Dendritic cell treated with granulocyte-macrophage colony-stimulating factor and Interleukin-4, amounts not matched to agents 40 ng/mL and 50 ng/mL, for 4 days (primary cell): Measurements from ENCODE around the gene ABHD4.
A peak's percentile ranks its signal among the peaks of the same experiment; 100 is the strongest.

Source experiments
- H3K27ac Mint-ChIP-seq: one replicate; pipeline ENCODE4 v1.8.0; 2022; ENCODE audit warnings: mild to moderate bottlenecking, mixed read lengths
- H3K27me3 Mint-ChIP-seq: one replicate; pipeline ENCODE4 v1.8.0; 2022; ENCODE audit warnings: mild to moderate bottlenecking, mixed read lengths
- H3K36me3 Mint-ChIP-seq: one replicate; pipeline ENCODE4 v1.8.0; 2022; ENCODE audit warnings: low read depth, mixed read lengths
- H3K4me1 Mint-ChIP-seq: one replicate; pipeline ENCODE4 v1.8.0; 2022; ENCODE audit warnings: low read depth, mixed read lengths
- H3K4me3 Mint-ChIP-seq: one replicate; pipeline ENCODE4 v1.8.0; 2022; ENCODE audit warnings: mild to moderate bottlenecking, moderate library complexity, mixed read lengths
- H3K9me3 Mint-ChIP-seq: one replicate; pipeline ENCODE4 v1.8.0; 2022; ENCODE audit warnings: mixed read lengths
- intact Hi-C: fragments of 100-400 bp; cut with micrococcal nuclease; formaldehyde crosslinking; loops from one replicate; pipeline ENCODE4 v1.15.0; 2022

Gene ABHD4

DNA sequence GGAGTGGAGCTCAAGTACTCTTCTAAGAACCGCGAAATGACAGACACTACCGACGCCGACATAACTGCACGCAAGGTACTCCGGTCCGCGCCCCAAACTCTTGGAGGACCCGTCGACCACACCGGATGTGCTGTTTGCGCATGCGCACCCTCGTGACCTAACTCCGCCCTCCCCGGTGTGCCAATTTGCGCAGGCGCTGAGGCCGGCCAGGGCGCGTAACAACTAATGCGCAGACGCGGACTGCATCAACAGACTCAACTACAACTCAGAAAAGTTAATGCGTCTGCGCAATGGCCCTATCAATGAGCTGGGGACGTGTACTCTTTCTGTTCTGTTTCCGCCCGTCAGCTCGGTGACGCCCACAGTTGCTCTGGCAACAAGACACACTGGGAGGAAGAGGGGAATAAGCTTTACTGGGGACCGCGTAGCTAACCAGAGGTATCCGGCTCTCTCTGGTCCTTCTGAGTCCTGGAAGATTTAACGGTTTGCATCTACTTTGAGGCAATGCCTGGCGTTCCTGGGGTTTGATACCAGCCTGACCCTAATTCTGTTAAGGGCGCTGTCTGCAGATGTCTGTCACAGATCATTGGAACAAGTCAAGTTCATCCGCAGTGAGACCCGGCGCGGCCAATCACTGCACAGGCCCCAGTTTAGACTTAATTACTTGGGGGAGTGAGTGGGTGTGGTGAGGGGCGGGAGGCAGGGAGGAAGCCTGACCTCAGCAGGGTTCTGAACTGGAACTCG lies 8.8 kb upstream of the ABHD4 start, which contains the start of gene DAD1:
DAD1 (minus strand) TSS at position 129 of the 744 bp plus-strand sequence; CDS start at position 62, 67 bp downstream.
- Mint-ChIP-seq H3K27ac (peak within 1 kb of the TSS; percentile 96), H3K27me3 (peaks cover 13% of the 10 kb centered on the region), H3K4me3 (peak within 1 kb of the TSS; percentile 83), H3K4me1 (peaks cover 47% of the 10 kb centered on the region), H3K36me3 (peaks cover 32% of the 10 kb centered on the region), H3K9me3 (no peaks in the 10 kb centered on the region)
- intact Hi-C loops, result loop anchor here (1.0 to 5.0 kb wide), 3 partner anchors 9 to 178 kb away; partner anchors contain the start of genes ABHD4 and OXA1L

DNA sequence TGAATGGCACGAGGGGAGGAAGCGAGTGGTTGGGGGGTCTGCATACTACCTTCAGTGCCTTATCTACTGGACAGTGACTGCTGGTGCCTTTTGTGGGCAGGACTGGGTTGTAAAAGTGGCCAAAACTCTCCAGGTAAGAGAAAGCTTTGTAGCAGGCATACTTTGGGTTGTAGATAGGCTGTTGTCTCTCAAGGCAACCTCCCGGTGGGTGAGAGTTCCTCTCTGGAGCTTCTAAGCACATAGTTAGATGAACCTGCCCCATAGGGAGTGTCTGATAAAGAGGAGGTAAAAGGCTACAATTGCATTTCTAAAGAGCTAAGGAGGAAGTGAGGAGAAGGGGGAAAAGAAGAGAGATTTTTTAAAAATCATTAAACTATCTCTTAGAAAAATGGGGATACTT lies 4.9 kb upstream of the ABHD4 start:
- Mint-ChIP-seq H3K4me1 (peaks cover 20% of the 10 kb centered on the region), H3K27me3 (peaks cover 25% of the 10 kb centered on the region), H3K36me3 (peaks cover 10% of the 10 kb centered on the region), H3K27ac (no peak overlapping the region), H3K4me3 (no peak overlapping the region), H3K9me3 (no peaks in the 10 kb centered on the region)
- intact Hi-C loops, result no loop called here

DNA sequence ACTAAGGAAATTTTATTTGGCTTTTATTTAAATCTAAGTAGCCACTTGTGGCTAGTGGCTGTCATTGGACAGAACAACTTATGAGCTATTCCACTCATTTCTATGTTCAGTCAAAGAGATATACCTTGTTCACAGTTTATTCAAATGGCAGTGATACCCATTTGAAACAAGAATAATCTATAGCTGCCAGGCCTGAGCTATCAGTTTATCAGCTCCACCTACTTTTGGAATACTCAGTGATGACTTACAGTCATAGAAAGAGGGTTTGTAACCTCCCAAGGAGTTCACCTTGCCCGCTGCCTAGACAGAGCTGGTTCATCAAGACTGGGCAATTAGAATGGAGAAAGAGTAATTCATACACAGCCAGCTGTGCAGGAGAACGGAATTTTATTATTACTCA lies 4.5 kb upstream of the ABHD4 start:
- Mint-ChIP-seq H3K27me3 (peaks cover 25% of the 10 kb centered on the region), H3K9me3 (no peaks in the 10 kb centered on the region), H3K27ac (no peak overlapping the region), H3K4me3 (no peak overlapping the region), H3K4me1 (peaks cover 16% of the 10 kb centered on the region), H3K36me3 (peaks cover 12% of the 10 kb centered on the region)
- intact Hi-C loops, result no loop called here

DNA sequence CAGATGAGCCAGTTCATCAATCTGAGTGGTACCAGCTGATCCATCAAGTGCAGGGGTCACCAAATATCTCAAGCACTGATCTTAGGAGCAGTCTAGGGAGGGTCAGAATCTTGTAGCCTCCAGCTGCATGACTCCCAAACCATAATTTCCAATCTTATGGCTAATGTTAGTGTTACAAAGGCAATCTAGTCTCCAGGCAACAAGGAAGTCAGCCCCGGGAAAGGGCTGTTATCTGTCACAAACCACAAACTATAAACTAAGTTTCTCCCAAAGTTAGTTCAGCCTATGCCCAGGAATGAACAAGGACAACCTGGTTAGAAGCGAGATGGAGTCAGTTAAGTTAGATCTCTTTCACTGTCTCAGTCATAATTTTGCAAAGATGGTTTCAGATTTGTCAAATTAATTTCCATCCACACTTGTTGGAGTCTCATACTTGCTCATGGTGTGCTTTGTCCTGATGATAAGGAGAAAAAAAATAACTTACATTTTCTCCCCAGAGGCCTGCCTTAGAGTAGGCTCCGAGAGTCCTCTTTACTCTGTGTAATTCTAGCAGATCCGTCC lies 3.9 kb upstream of the ABHD4 start:
- H3K27ac Mint-ChIP-seq, result no peak overlapping the region
- H3K4me1 Mint-ChIP-seq, result peaks cover 18% of the 10 kb centered on the region
- intact Hi-C loops, result no loop called here
- H3K36me3 Mint-ChIP-seq, result peaks cover 8% of the 10 kb centered on the region
- H3K27me3 Mint-ChIP-seq, result peaks cover 27% of the 10 kb centered on the region
- no peaks in the 10 kb centered on the region for H3K9me3 Mint-ChIP-seq
- H3K4me3 Mint-ChIP-seq, result no peak overlapping the region

DNA sequence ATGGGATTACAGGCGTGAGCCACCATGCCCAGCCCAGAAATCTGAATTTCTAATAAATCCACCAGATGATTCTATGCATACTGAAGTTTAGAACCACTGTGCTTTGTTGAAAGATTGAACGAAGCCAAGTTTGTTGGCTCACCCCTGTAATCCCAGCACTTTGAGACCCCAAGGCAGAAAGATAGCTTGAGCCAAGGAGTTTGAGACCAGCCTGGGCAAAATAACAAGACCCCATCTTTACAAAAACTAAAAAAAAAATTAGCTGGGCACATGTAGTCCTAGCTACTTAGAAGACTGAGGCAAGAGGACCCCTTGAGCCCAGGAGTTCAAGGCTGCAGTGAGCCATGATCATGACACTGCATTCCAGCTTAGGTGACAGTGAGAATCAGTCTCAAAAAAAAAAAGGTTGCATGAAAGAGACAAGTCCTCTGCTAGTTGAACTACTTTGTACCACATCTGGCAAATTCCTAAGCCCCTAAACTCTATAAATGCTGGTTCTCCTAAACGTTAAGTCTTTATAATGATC lies 1.7 kb upstream of the ABHD4 start:
- Mint-ChIP-seq H3K4me3 (no peak overlapping the region), H3K27ac (no peak overlapping the region), H3K4me1 (peaks cover 30% of the 10 kb centered on the region), H3K27me3 (peaks cover 28% of the 10 kb centered on the region), H3K9me3 (no peaks in the 10 kb centered on the region), H3K36me3 (peaks cover 9% of the 10 kb centered on the region)
- intact Hi-C loops, result no loop called here

DNA sequence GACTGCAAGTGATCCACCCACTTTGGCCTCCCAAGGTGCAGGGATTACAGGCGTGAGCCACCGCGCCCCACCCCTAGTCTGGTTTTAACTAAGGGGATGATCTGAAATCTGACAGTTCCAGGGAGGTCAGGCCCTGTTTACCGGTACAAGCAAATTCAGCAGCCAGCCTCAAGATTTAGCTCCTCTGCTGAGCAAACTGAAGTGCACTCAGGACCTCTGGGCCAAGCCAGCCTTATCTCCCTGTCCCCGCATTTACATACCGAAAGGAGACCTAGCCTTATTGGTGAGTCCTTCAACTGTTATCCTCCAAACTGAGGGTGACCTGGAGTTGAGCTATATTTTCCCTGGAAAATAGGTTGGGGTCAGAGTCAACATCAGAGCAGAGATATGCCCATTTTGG lies 835 bp upstream of the ABHD4 start:
- H3K4me1 Mint-ChIP-seq, result peaks cover 38% of the 10 kb centered on the region
- H3K36me3 Mint-ChIP-seq, result peaks cover 17% of the 10 kb centered on the region
- no peaks in the 10 kb centered on the region for H3K9me3 Mint-ChIP-seq
- H3K4me3 Mint-ChIP-seq, result no peak overlapping the region
- intact Hi-C loops, result no loop called here
- no peak overlapping the region for H3K27ac Mint-ChIP-seq
- peaks cover 28% of the 10 kb centered on the region for H3K27me3 Mint-ChIP-seq

DNA sequence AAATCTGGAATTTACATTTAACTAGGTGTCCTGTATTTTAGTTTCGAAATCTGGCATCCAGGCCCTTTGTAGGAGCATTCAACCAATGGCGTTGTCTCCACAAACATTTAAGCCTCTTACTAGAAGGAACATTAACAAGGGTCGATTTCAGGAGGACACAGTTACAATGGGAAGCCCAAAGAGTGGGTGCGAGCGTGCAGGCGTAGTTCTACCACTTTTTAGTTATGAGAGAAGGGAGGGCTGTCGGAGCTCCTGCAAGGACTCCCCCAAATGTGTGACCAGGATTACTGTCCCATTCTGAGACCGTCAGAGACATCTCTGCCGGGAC lies 365 bp upstream of the ABHD4 start:
- peaks cover 28% of the 10 kb centered on the region for H3K27me3 Mint-ChIP-seq
- intact Hi-C loops, result loop anchor here (1.0 kb wide), 1 partner anchor 8 kb away; the partner anchor contains the start of gene DAD1
- peaks cover 22% of the 10 kb centered on the region for H3K36me3 Mint-ChIP-seq
- peaks cover 43% of the 10 kb centered on the region for H3K4me1 Mint-ChIP-seq
- H3K4me3 Mint-ChIP-seq, result peak overlapping the region; percentile 96
- H3K27ac Mint-ChIP-seq, result peak overlapping the region; percentile 90
- H3K9me3 Mint-ChIP-seq, result no peaks in the 10 kb centered on the region

DNA sequence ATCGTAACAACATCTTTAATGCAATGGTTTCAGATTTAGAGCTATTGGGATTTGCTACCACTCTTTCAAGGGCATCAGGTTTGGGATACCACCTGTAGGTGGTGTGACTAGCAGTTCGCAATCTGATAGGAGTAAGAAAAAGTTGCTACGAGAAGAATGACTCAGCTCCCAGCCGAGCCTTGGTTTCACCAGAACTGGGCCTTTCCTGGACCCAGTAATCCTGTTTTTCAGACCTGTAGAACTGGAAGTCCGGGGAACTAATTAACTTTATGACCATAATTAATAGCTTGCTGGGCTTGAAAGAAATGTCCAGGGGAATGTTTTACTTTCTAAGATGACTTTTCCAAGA lies 770 bp downstream of the ABHD4 start:
- intact Hi-C loops, result loop anchor here (1.0 kb wide), 1 partner anchor 10 kb away; the partner anchor contains the start of gene DAD1
- Mint-ChIP-seq H3K36me3 (peaks cover 33% of the 10 kb centered on the region), H3K4me3 (peak overlapping the region; percentile 96), H3K27ac (peak overlapping the region; percentile 90), H3K9me3 (no peaks in the 10 kb centered on the region), H3K27me3 (peaks cover 20% of the 10 kb centered on the region), H3K4me1 (peaks cover 49% of the 10 kb centered on the region)

DNA sequence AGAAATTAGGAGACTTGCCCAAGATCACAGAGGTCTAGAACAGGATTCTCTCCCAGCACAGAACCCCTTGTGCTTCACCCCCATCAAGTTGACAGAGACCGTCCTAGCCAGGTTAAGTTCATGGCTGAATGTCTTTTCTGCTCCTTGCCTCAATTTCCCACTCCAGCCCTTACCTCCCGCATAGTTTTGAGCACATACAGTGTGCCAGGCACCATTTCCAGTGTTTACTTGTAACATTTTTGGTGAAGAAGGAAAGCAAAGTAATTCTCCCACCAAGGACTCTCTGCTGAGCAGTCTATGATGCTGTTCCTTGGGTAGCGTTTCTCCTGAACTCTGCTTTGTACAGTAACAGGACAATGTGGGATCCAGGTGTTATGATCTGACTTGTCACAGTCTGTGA lies 1.2 kb downstream of the ABHD4 start:
- no peaks in the 10 kb centered on the region for H3K9me3 Mint-ChIP-seq
- no peak overlapping the region for H3K27ac Mint-ChIP-seq
- peaks cover 49% of the 10 kb centered on the region for H3K4me1 Mint-ChIP-seq
- H3K4me3 Mint-ChIP-seq, result no peak overlapping the region
- H3K36me3 Mint-ChIP-seq, result peaks cover 38% of the 10 kb centered on the region
- peaks cover 15% of the 10 kb centered on the region for H3K27me3 Mint-ChIP-seq
- intact Hi-C loops, result no loop called here

DNA sequence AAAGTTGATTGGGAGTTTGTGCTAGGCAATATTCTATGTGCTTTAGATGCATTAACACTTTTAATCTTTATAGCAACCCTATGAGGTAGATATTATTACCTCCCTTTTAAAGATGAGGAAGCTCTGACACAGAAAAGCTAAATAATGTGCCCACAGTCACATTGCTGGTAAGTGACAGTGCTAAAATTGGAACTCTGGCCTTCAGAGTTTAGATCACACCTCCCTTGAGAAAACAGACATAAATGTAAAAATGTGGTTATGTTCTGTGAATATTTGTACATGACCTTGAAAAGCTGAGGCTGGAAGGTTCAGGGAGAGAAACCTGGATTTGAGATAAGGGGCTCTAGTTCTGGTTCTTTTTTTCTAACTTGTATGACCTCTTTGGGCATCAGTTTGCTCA lies 1.9 kb downstream of the ABHD4 start:
- peaks cover 14% of the 10 kb centered on the region for H3K27me3 Mint-ChIP-seq
- peaks cover 45% of the 10 kb centered on the region for H3K36me3 Mint-ChIP-seq
- no peaks in the 10 kb centered on the region for H3K9me3 Mint-ChIP-seq
- no peak overlapping the region for H3K27ac Mint-ChIP-seq
- peaks cover 49% of the 10 kb centered on the region for H3K4me1 Mint-ChIP-seq
- no peak overlapping the region for H3K4me3 Mint-ChIP-seq
- intact Hi-C loops, result no loop called here

DNA sequence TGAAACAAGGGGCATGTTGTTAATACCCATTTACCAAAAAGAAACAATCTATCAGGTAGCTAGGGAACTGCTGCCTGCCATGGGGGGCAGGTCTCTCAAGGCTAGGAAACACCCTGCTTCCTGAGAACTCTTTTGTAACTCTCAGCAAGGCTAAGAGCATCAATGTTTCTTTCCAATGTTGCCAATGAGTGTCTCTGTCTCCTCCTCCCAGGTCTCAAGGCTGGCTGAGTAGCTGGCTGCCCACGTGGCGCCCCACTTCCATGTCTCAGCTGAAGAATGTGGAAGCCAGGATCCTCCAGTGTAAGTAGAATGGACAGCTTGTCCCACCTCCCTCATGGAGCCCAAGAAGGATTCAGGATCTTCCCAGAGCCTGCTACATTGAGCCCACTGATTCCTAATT lies 3.4 kb downstream of the ABHD4 start:
- H3K27me3 Mint-ChIP-seq, result peaks cover 10% of the 10 kb centered on the region
- no peaks in the 10 kb centered on the region for H3K9me3 Mint-ChIP-seq
- intact Hi-C loops, result no loop called here
- H3K36me3 Mint-ChIP-seq, result peaks cover 59% of the 10 kb centered on the region
- H3K27ac Mint-ChIP-seq, result peak overlapping the region; percentile 4
- H3K4me3 Mint-ChIP-seq, result no peak overlapping the region
- H3K4me1 Mint-ChIP-seq, result peaks cover 49% of the 10 kb centered on the region

DNA sequence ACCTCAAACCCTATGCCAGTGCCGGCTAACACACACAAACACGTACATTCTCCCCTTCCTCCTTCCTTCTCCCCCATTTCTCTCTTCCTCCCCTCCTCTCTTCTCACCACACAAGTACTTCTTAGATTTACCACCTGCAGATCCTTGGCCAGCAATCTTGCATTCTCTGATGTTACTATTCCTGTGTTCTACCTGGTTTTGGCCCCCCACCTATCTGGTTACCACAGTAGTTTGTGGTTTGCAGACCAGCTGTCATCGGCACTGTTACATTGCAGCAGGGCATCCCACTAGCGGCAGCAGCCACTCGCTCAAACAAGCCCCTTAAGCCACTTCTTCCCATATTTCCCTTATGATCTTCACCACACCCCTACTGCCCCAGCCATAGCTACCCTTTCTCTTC lies 3.9 kb downstream of the ABHD4 start:
- intact Hi-C loops, result no loop called here
- no peak overlapping the region for H3K4me3 Mint-ChIP-seq
- peak overlapping the region; percentile 4 for H3K27ac Mint-ChIP-seq
- H3K4me1 Mint-ChIP-seq, result peaks cover 49% of the 10 kb centered on the region
- peaks cover 8% of the 10 kb centered on the region for H3K27me3 Mint-ChIP-seq
- H3K9me3 Mint-ChIP-seq, result no peaks in the 10 kb centered on the region
- H3K36me3 Mint-ChIP-seq, result peaks cover 64% of the 10 kb centered on the region

DNA sequence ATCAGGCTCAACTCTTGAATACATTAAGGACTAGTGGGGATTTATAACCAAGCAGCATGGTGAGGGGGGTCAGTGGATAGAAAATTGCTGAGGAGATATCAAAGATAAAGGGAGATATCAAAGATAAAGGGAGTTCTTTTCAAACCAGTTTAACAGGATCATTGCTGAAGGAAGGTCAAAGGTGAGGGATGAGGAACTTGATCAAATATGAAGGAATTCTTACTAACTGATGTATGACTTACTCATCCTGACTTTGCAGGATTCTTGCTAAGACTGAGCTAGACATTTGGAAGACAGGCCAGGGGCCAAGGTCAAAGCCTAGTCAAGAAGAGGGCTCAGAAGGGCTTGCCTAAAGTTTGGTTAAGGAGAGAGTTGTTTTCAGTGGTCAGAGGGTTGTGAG lies 4.8 kb downstream of the ABHD4 start:
- no peaks in the 10 kb centered on the region for H3K9me3 Mint-ChIP-seq
- peaks cover 43% of the 10 kb centered on the region for H3K4me1 Mint-ChIP-seq
- no peak overlapping the region for H3K4me3 Mint-ChIP-seq
- H3K27me3 Mint-ChIP-seq, result peaks cover 3% of the 10 kb centered on the region
- H3K36me3 Mint-ChIP-seq, result peaks cover 72% of the 10 kb centered on the region
- H3K27ac Mint-ChIP-seq, result peak overlapping the region; percentile 26
- intact Hi-C loops, result no loop called here

DNA sequence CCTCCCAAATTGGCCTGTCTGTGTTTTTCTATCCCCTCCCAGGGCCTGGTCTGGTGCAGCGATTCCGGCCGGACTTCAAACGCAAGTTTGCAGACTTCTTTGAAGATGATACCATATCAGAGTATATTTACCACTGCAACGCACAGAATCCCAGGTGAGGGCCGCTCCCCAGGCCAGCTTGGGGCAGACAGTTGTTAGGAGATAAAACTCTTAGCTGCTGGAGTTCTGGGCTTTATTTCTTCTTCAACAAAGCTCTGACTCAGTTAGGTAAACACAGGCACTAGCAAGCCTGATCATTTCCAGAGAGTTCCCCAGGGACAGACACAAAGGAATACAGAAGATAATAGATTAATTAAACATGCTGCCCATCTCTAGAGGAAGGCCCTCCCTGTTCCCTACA lies 8.3 kb downstream of the ABHD4 start:
- Mint-ChIP-seq H3K36me3 (peaks cover 97% of the 10 kb centered on the region), H3K4me1 (peaks cover 19% of the 10 kb centered on the region), H3K27me3 (no peaks in the 10 kb centered on the region), H3K27ac (no peak overlapping the region), H3K9me3 (no peaks in the 10 kb centered on the region), H3K4me3 (no peak overlapping the region)
- intact Hi-C loops, result no loop called here
